OCI-LY7 (cell line): Measurements from ENCODE around the gene SPATS1. TPM values are rescaled to one million over a fixed set of nuclear protein-coding genes. Genes with fewer than 3 reads are reported as not detected.

ENCODE experiments used
- BruUV-seq: library from RNA; stranded (reverse); fragments of 400-500 nt; replicated peaks from 2 replicates; lab custom pipeline; 2021; lab: Mats Ljungman, UMichigan
- CTCF ChIA-PET: fragments of 300-600 bp; sonication (Branson Sonifier 250); formaldehyde crosslinking; loops from one replicate; lab custom pipeline; 2022; ENCODE audit warnings: antibody characterized with exemption; ENCODE audit not compliant: unreplicated experiment; lab: Charles Lee
- POLR2A ChIA-PET: fragments of 300-600 bp; sonication (Branson Sonifier 250); formaldehyde crosslinking; loops from one replicate; lab custom pipeline; 2022; ENCODE audit warnings: antibody characterized with exemption; lab: Charles Lee
- DNase-seq: peaks from one replicate; pipeline ENCODE4 v3.0.0-alpha.2; 2015; ENCODE audit warnings: low spot score
- H2AFZ ChIP-seq: fragments of 200-600 bp; sonication (generic), shearing (Covaris generic); 2 replicates; pipeline ENCODE4 v1.6.1; 2014; ENCODE audit warnings: mild to moderate bottlenecking, antibody characterized with exemption, low read length, moderate library complexity
- H3K27ac ChIP-seq: fragments of 200-600 bp; sonication (generic); 2 replicates; pipeline ENCODE4 v1.5.1; 2014; ENCODE audit warnings: mixed run types, low read depth, mild to moderate bottlenecking, moderate library complexity, low read length, inconsistent platforms; ENCODE audit not compliant: poor library complexity, severe bottlenecking
- H3K36me3 ChIP-seq: fragments of 200-600 bp; sonication (generic); 2 replicates; pipeline ENCODE4 v1.6.1; 2014; ENCODE audit warnings: mild to moderate bottlenecking, antibody characterized with exemption, low read length, moderate library complexity, mixed read lengths; ENCODE audit not compliant: insufficient read depth
- H3K4me1 ChIP-seq: fragments of 200-600 bp; sonication (generic); 2 replicates; pipeline ENCODE4 v1.5.1; 2014; ENCODE audit warnings: mild to moderate bottlenecking, low read length; ENCODE audit not compliant: insufficient read depth, poor library complexity, severe bottlenecking
- H3K4me2 ChIP-seq: fragments of 200-600 bp; sonication (generic); 2 replicates; pipeline ENCODE4 v1.6.1; 2014; ENCODE audit warnings: mild to moderate bottlenecking, low read length
- H3K4me3 ChIP-seq: fragments of 200-600 bp; sonication (generic); 2 replicates; pipeline ENCODE4 v1.5.1; 2014; ENCODE audit warnings: mild to moderate bottlenecking, low read depth, low read length; ENCODE audit not compliant: poor library complexity, severe bottlenecking
- H3K79me2 ChIP-seq: fragments of 200-600 bp; sonication (generic); 2 replicates; pipeline ENCODE4 v1.6.1; 2016; ENCODE audit warnings: low read depth, mild to moderate bottlenecking, low read length, moderate library complexity, mixed read lengths; ENCODE audit not compliant: insufficient read depth
- H3K9me2 ChIP-seq: fragments of 200-600 bp; sonication (generic); 2 replicates; pipeline ENCODE4 v1.6.1; 2016; ENCODE audit warnings: mild to moderate bottlenecking, low read length, mixed read lengths; ENCODE audit not compliant: insufficient read depth
- H3K9me3 ChIP-seq: fragments of 200-600 bp; sonication (generic); 2 replicates; pipeline ENCODE4 v1.6.1; 2014; ENCODE audit warnings: mild to moderate bottlenecking, mixed run types, low read length, mixed read lengths
- H4K20me1 ChIP-seq: fragments of 200-600 bp; sonication (generic); 2 replicates; pipeline ENCODE4 v1.6.1; 2014; ENCODE audit warnings: mild to moderate bottlenecking, antibody characterized with exemption, low read length, moderate library complexity, mixed read lengths; ENCODE audit not compliant: insufficient read depth
- CTCF ChIP-seq: fragments of 200-600 bp; sonication (generic); conservative IDR thresholded peaks from 2 replicates; pipeline ENCODE4 v1.5.1; 2014; ENCODE audit warnings: mild to moderate bottlenecking, antibody characterized with exemption, low read length, moderate library complexity, mixed read lengths
- EZH2phosphoT487 ChIP-seq: fragments of 200-600 bp; sonication (generic); IDR thresholded peaks from 2 replicates; pipeline ENCODE4 v1.6.1; 2018; ENCODE audit warnings: low read depth, borderline replicate concordance, mild to moderate bottlenecking, mixed run types, antibody characterized with exemption, low read length, moderate library complexity, mixed read lengths
- intact Hi-C: fragments of 100-400 bp; cut with micrococcal nuclease; formaldehyde crosslinking; loops from one replicate; pipeline ENCODE4 v1.10.0; 2022; ENCODE audit not compliant: unreplicated experiment
- total RNA-seq, 2 experiments: library from RNA; depleted of rRNA in 1 of 2; stranded (reverse); fragments of >200 nt in 1 of 2; shearing (Covaris generic) in 1 of 2; gene quantifications; 2 replicates each; pipeline ENCODE4 v1.2.3, GENCODE V29; 2014 to 2022

Gene SPATS1
- total RNA-seq, 2 experiments from 2014 or later = not detected

- ChIA-PET CTCF (no interaction called here), POLR2A (interaction anchor here (0.6 kb wide), 1 partner anchor 212 kb away, joined by 4 read pairs; the partner anchor contains the start of gene TMEM63B)
- Histone ChIP-seq H4K20me1 (no peaks in the 10 kb centered on the region), H3K36me3 (no peaks in the 10 kb centered on the region), H3K4me3 (no peak overlapping the region), H2AFZ (no peak overlapping the region), H3K4me1 (no peaks in the 10 kb centered on the region), H3K27ac (no peak overlapping the region), H3K4me2 (no peak overlapping the region), H3K9me3 (no peaks in the 10 kb centered on the region), H3K79me2 (no peaks in the 10 kb centered on the region), H3K9me2 (no peaks in the 10 kb centered on the region)
- no TSS peak for BruUV-seq
- intact Hi-C loops = loop anchor here (5.0 kb wide), 1 partner anchor 242 kb away; no protein-coding TSS in a partner anchor
- TF ChIP-seq CTCF (no peak), EZH2phosphoT487 (no peak)
- no peak for DNase-seq
Measured at GRCh38 chr6:44339301-44339700, 3.1 kb upstream of the SPATS1 start.

- Histone ChIP-seq H3K79me2 (no peaks in the 10 kb centered on the region), H3K4me2 (no peak overlapping the region), H3K4me3 (no peak overlapping the region), H3K4me1 (no peaks in the 10 kb centered on the region), H3K36me3 (no peaks in the 10 kb centered on the region), H4K20me1 (no peaks in the 10 kb centered on the region), H3K9me2 (no peaks in the 10 kb centered on the region), H2AFZ (no peak overlapping the region), H3K9me3 (no peaks in the 10 kb centered on the region), H3K27ac (no peak overlapping the region)
- intact Hi-C loops = loop anchor here (5.0 kb wide), 1 partner anchor 243 kb away; no protein-coding TSS in a partner anchor
- ChIA-PET POLR2A (no interaction called here), CTCF (no interaction called here)
- TF ChIP-seq EZH2phosphoT487 = no peak
- TF ChIP-seq CTCF = no peak
- BruUV-seq = no TSS peak
- DNase-seq = no peak
Measured at GRCh38 chr6:44339763-44340625, 2.5 kb upstream of the SPATS1 start.
